GM23248 (cell line): ENCODE data around the gene FAM118B. TPM values are rescaled to one million over a fixed set of nuclear protein-coding genes. Genes with fewer than 3 reads are reported as not detected.

Experiments used
- DNase-seq: peaks from one replicate; pipeline ENCODE4 v3.0.0-alpha.2; 2015
- H2AFZ ChIP-seq: fragments of 200-600 bp; sonication (generic); 2 replicates; pipeline ENCODE4 v1.6.1; 2016; ENCODE audit warnings: antibody characterized with exemption
- H3F3A ChIP-seq: fragments of 200-600 bp; sonication (generic); 2 replicates; pipeline ENCODE4 v1.6.1; 2016; ENCODE audit warnings: mild to moderate bottlenecking, antibody characterized with exemption, mixed run types; ENCODE audit not compliant: insufficient read depth
- H3K27ac ChIP-seq: fragments of 200-600 bp; sonication (generic); 2 replicates; pipeline ENCODE4 v1.5.1; 2016; ENCODE audit warnings: mild to moderate bottlenecking
- H3K27me3 ChIP-seq: fragments of 200-600 bp; sonication (generic); replicated peaks from 2 replicates; pipeline ENCODE4 v1.6.1; 2016; ENCODE audit warnings: mild to moderate bottlenecking; ENCODE audit not compliant: insufficient read depth
- H3K36me3 ChIP-seq: fragments of 200-600 bp; sonication (generic); 2 replicates; pipeline ENCODE4 v1.6.1; 2016; ENCODE audit warnings: low read depth, mild to moderate bottlenecking
- H3K4me1 ChIP-seq: fragments of 200-600 bp; sonication (generic); 2 replicates; pipeline ENCODE4 v1.6.1; 2016; ENCODE audit warnings: mild to moderate bottlenecking; ENCODE audit not compliant: insufficient read depth
- H3K4me2 ChIP-seq: fragments of 200-600 bp; sonication (generic); one replicate; pipeline ENCODE4 v1.6.1; 2016; ENCODE audit warnings: mild to moderate bottlenecking; ENCODE audit not compliant: unreplicated experiment
- H3K4me3 ChIP-seq: fragments of 200-600 bp; sonication (generic); 2 replicates; pipeline ENCODE4 v1.5.1; 2016; ENCODE audit warnings: mild to moderate bottlenecking
- H3K79me2 ChIP-seq: fragments of 200-600 bp; sonication (generic); 2 replicates; pipeline ENCODE4 v1.6.1; 2016; ENCODE audit warnings: mild to moderate bottlenecking; ENCODE audit not compliant: insufficient read depth
- H3K9ac ChIP-seq: fragments of 200-600 bp; sonication (generic); 2 replicates; pipeline ENCODE4 v1.6.1; 2016; ENCODE audit warnings: mild to moderate bottlenecking
- H3K9me2 ChIP-seq: fragments of 200-600 bp; sonication (generic); 2 replicates; pipeline ENCODE4 v1.6.1; 2016; ENCODE audit warnings: mixed run types, mild to moderate bottlenecking, moderate library complexity; ENCODE audit not compliant: insufficient read depth
- H3K9me3 ChIP-seq: fragments of 200-600 bp; sonication (generic); one replicate; pipeline ENCODE4 v1.6.1; 2017; ENCODE audit warnings: low read depth
- H4K20me1 ChIP-seq: fragments of 200-600 bp; sonication (generic); 2 replicates; pipeline ENCODE4 v1.6.0; 2016; ENCODE audit not compliant: insufficient read depth
- EZH2 ChIP-seq: fragments of 200-600 bp; sonication (generic); IDR thresholded peaks from 2 replicates; pipeline ENCODE4 v1.6.1; 2018; ENCODE audit warnings: antibody characterized with exemption, mild to moderate bottlenecking; ENCODE audit not compliant: insufficient read depth, poor library complexity, severe bottlenecking
- EZH2phosphoT487 ChIP-seq: fragments of 200-600 bp; sonication (generic); IDR thresholded peaks from 2 replicates; pipeline ENCODE4 v1.6.1; 2018; ENCODE audit warnings: antibody characterized with exemption, moderate library complexity, mild to moderate bottlenecking, low read depth; ENCODE audit not compliant: insufficient read depth
- WGBS, 2 experiments: methylation state at CpG; one replicate each; pipeline ENCODE4 v1.1.6; 2015 to 2017; ENCODE audit warnings: low lambda C conversion rate in 2 of 2, low coverage in 1 of 2; ENCODE audit errors: missing lambda C conversion rate in 2 of 2; 5-methylcytosine and 5-hydroxymethylcytosine counted together
- in situ Hi-C: fragments of 300-500 bp; cut with MboI; formaldehyde crosslinking; loops from 2 replicates; pipeline ENCODE4 v1.15.0; 2020
- polyA plus RNA-seq: library from polyadenylated mRNA; unstranded; fragments of >200 nt; fragmentation: Nextera tagmentation; extraction: Ambion mirVana; gene quantifications from 2 replicates; pipeline ENCODE4 v1.2.1, GENCODE V29; 2016
- total RNA-seq: library from RNA; depleted of rRNA; stranded (reverse); fragments of >200 nt; shearing (Covaris generic); gene quantifications from 2 replicates; pipeline ENCODE4 v1.2.3, GENCODE V29; 2014

Gene FAM118B
- total and polyA plus RNA-seq, 2 experiments from 2014 or later = 23.1 to 30.5 TPM

- in situ Hi-C loops = no loop called here
- H3K4me3 ChIP-seq = no peak overlapping the region
- no peak overlapping the region for H3K9ac ChIP-seq
- H3K9me2 ChIP-seq = no peaks in the 10 kb centered on the region
- H3K79me2 ChIP-seq = no peaks in the 10 kb centered on the region
- TF ChIP-seq EZH2phosphoT487 (no peak), EZH2 (no peak)
- no peaks in the 10 kb centered on the region for H3K9me3 ChIP-seq
- peaks cover 14% of the 10 kb centered on the region for H3K4me1 ChIP-seq
- H3F3A ChIP-seq = peaks cover 39% of the 10 kb centered on the region
- H3K4me2 ChIP-seq = no peak overlapping the region
- WGBS, 2 experiments = 96 to 100% methylated on average over 4 of the region's 4 CpGs
- H3K27ac ChIP-seq = no peak overlapping the region
- H2AFZ ChIP-seq = no peak overlapping the region
- no peaks in the 10 kb centered on the region for H3K27me3 ChIP-seq
- peaks cover 17% of the 10 kb centered on the region for H3K36me3 ChIP-seq
- H4K20me1 ChIP-seq = no peaks in the 10 kb centered on the region
- DNase-seq = no peak
Observed at GRCh38 chr11:126256216-126256615, 44.6 kb downstream of the FAM118B start.

- no peak overlapping the region for H3K4me2 ChIP-seq
- no peak overlapping the region for H3K27ac ChIP-seq
- H3K4me3 ChIP-seq = no peak overlapping the region
- H3K79me2 ChIP-seq = no peaks in the 10 kb centered on the region
- no peaks in the 10 kb centered on the region for H3K27me3 ChIP-seq
- no peak overlapping the region for H3K9ac ChIP-seq
- H2AFZ ChIP-seq = no peak overlapping the region
- H3K9me2 ChIP-seq = no peaks in the 10 kb centered on the region
- WGBS, 2 experiments = 86 to 94% methylated on average over 2 of the region's 2 CpGs
- in situ Hi-C loops = no loop called here
- peak; percentile 9 for DNase-seq
- peaks cover 44% of the 10 kb centered on the region for H3F3A ChIP-seq
- H3K4me1 ChIP-seq = peaks cover 14% of the 10 kb centered on the region
- H4K20me1 ChIP-seq = no peaks in the 10 kb centered on the region
- peaks cover 26% of the 10 kb centered on the region for H3K36me3 ChIP-seq
- H3K9me3 ChIP-seq = no peaks in the 10 kb centered on the region
- TF ChIP-seq EZH2phosphoT487 = no peak
- no peak for TF ChIP-seq EZH2
Observed at GRCh38 chr11:126257144-126257543, 45.6 kb downstream of the FAM118B start.

DNA sequence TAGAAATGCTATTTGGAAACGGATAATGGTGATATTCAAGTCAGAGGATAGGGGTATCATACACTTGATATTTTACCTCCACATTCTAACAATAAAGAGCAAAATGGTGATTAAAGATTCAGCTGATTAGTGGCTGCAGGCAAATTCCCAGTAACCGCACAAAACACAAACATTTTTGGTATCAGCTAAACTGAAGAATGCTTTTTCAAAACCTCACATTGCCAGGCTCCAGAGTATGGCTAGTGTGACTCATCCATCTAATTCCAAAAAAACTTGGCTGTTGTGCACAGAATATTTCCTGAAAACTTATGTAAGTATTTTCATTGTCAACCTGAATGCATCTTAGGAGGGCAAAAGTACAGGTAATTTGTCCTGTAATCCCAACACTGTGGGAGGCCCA, 46.2 kb downstream of the FAM118B start:
- peak overlapping the region; percentile 12 for H3K4me2 ChIP-seq

GRCh38 chr11:126262216-126262615, 50.6 kb downstream of the FAM118B start:
- Histone ChIP-seq H3K4me1 (peaks cover 13% of the 10 kb centered on the region), H3K4me3 (no peak overlapping the region), H3K4me2 (no peak overlapping the region), H4K20me1 (no peaks in the 10 kb centered on the region; the same call in 1 of the 2 replicates), H3K36me3 (peaks cover 65% of the 10 kb centered on the region), H3K27me3 (no peaks in the 10 kb centered on the region), H3K9me2 (no peaks in the 10 kb centered on the region), H3K9ac (no peak overlapping the region), H3K27ac (no peak overlapping the region), H2AFZ (no peak overlapping the region), H3K79me2 (peaks cover 17% of the 10 kb centered on the region), H3F3A (peaks cover 38% of the 10 kb centered on the region), H3K9me3 (no peaks in the 10 kb centered on the region)
- in situ Hi-C loops = no loop called here
- DNase-seq = no peak
- WGBS, 2 experiments = 98% methylated on average over 6 of the region's 6 CpGs
- TF ChIP-seq EZH2 = no peak
- TF ChIP-seq EZH2phosphoT487 = no peak

More for the DNA sequence above, 46.2 kb downstream of the FAM118B start:
- no peaks in the 10 kb centered on the region for H4K20me1 ChIP-seq
- in situ Hi-C loops = no loop called here
- no peak overlapping the region for H2AFZ ChIP-seq
- no peaks in the 10 kb centered on the region for H3K9me3 ChIP-seq
- TF ChIP-seq EZH2 (no peak), EZH2phosphoT487 (no peak)
- H3K27ac ChIP-seq = no peak overlapping the region
- whole genome bisulfite sequencing, 2 experiments = 61 to 65% methylated on average over 2 of the region's 2 CpGs
- H3F3A ChIP-seq = peaks cover 44% of the 10 kb centered on the region
- peak; percentile 71 for DNase-seq
- no peak overlapping the region for H3K9ac ChIP-seq
- H3K79me2 ChIP-seq = no peaks in the 10 kb centered on the region
- H3K9me2 ChIP-seq = no peaks in the 10 kb centered on the region
- H3K27me3 ChIP-seq = no peaks in the 10 kb centered on the region
- peaks cover 14% of the 10 kb centered on the region for H3K4me1 ChIP-seq
- H3K4me3 ChIP-seq = no peak overlapping the region
- peaks cover 32% of the 10 kb centered on the region for H3K36me3 ChIP-seq

GRCh38 chr11:126263489-126263888, 51.9 kb downstream of the FAM118B start:
- H3K27me3 ChIP-seq = no peaks in the 10 kb centered on the region
- no peak overlapping the region for H3K27ac ChIP-seq
- H3F3A ChIP-seq = peaks cover 25% of the 10 kb centered on the region
- H2AFZ ChIP-seq = no peak overlapping the region
- DNase-seq = no peak
- TF ChIP-seq EZH2 = no peak
- TF ChIP-seq EZH2phosphoT487 = no peak
- no peak overlapping the region for H3K9ac ChIP-seq
- no peaks in the 10 kb centered on the region; the same call in 1 of the 2 replicates for H4K20me1 ChIP-seq
- no peak overlapping the region for H3K4me2 ChIP-seq
- in situ Hi-C loops = no loop called here
- H3K36me3 ChIP-seq = peaks cover 68% of the 10 kb centered on the region
- H3K4me1 ChIP-seq = peaks cover 7% of the 10 kb centered on the region
- H3K4me3 ChIP-seq = no peak overlapping the region
- WGBS, 2 experiments = 84 to 86% methylated on average over 6 of the region's 6 CpGs
- H3K9me2 ChIP-seq = no peaks in the 10 kb centered on the region
- H3K79me2 ChIP-seq = peaks cover 30% of the 10 kb centered on the region
- no peaks in the 10 kb centered on the region for H3K9me3 ChIP-seq
